Measurements from ENCODE around the gene UGT1A9. TPM values are rescaled to one million over a fixed set of nuclear protein-coding genes. Genes with fewer than 3 reads are reported as not detected.

Gene UGT1A9
- total RNA-seq, 1 experiment from 2014 or later, result not detected

- Histone ChIP-seq H3K27me3 (ENCODE audit: insufficient read depth, low read depth) (no peaks in the 10 kb centered on the region), H3F3A (ENCODE audit: insufficient read depth, low read depth) (no peaks in the 10 kb centered on the region), H3K79me2 (ENCODE audit: low read depth) (no peaks in the 10 kb centered on the region), H3K9me2 (ENCODE audit: insufficient read depth) (no peaks in the 10 kb centered on the region), H3K9me3 (ENCODE audit: insufficient read depth, low read depth) (no peaks in the 10 kb centered on the region), H3K4me3 (no peak overlapping the region), H2AFZ (no peak overlapping the region), H3K36me3 (ENCODE audit: low read depth) (no peaks in the 10 kb centered on the region), H4K20me1 (ENCODE audit: insufficient read depth) (no peaks in the 10 kb centered on the region), H3K27ac (no peak overlapping the region), H3K4me1 (replicated peaks; ENCODE audit: insufficient read depth) (peaks cover 7% of the 10 kb centered on the region), H3K4me2 (no peak overlapping the region)
- DNase-seq, result no peak
- BruUV-seq (replicated peaks), result no TSS peak
- ChIA-PET CTCF (interaction anchor here (0.6 kb wide), 1 partner anchor 405 kb away, joined by 4 read pairs; no protein-coding TSS in a partner anchor), POLR2A (ENCODE audit: unreplicated experiment) (interaction anchor here (0.6 kb wide), 1 partner anchor 415 kb away, joined by 3 read pairs; no protein-coding TSS in a partner anchor)
- intact Hi-C loops (cut with micrococcal nuclease; ENCODE audit: unreplicated experiment), result no loop called here
- TF ChIP-seq CTCF (conservative IDR thresholded peaks at IDR 0.05), result no peak
- TF ChIP-seq EZH2 (IDR thresholded peaks at IDR 0.05; ENCODE audit: low read depth), result no peak
Measured at GRCh38 chr2:233802132-233802815, 130.6 kb downstream of the UGT1A9 start.

- POLR2A ChIA-PET (ENCODE audit: unreplicated experiment), result interaction anchor here (0.5 kb wide), 1 partner anchor 54 kb away, joined by 5 read pairs; no protein-coding TSS in a partner anchor
- no peaks in the 10 kb centered on the region for H3K9me3 ChIP-seq (ENCODE audit: insufficient read depth, low read depth)
- DNase-seq, result no peak
- H3K4me3 ChIP-seq, result no peak overlapping the region
- CTCF ChIA-PET, result no interaction called here
- peaks cover 7% of the 10 kb centered on the region for H3K4me1 ChIP-seq (replicated peaks; ENCODE audit: insufficient read depth)
- H3K4me2 ChIP-seq, result no peak overlapping the region
- no peaks in the 10 kb centered on the region for H3K79me2 ChIP-seq (ENCODE audit: low read depth)
- H3K36me3 ChIP-seq (ENCODE audit: low read depth), result no peaks in the 10 kb centered on the region
- TF ChIP-seq EZH2 (IDR thresholded peaks at IDR 0.05; ENCODE audit: low read depth), result no peak
- no peak for TF ChIP-seq CTCF (conservative IDR thresholded peaks at IDR 0.05)
- no peaks in the 10 kb centered on the region for H4K20me1 ChIP-seq (ENCODE audit: insufficient read depth)
- no peaks in the 10 kb centered on the region for H3F3A ChIP-seq (ENCODE audit: insufficient read depth, low read depth)
- no peak overlapping the region for H2AFZ ChIP-seq
- no TSS peak for BruUV-seq (replicated peaks)
- H3K27ac ChIP-seq, result no peak overlapping the region
- intact Hi-C loops (cut with micrococcal nuclease; ENCODE audit: unreplicated experiment), result no loop called here
- H3K9me2 ChIP-seq (ENCODE audit: insufficient read depth), result no peaks in the 10 kb centered on the region
- no peaks in the 10 kb centered on the region; the same call in 1 of the 2 replicates for H3K27me3 ChIP-seq (ENCODE audit: insufficient read depth, low read depth)
Measured at GRCh38 chr2:233803292-233803911, 131.7 kb downstream of the UGT1A9 start.

- Histone ChIP-seq H3K9me2 (ENCODE audit: insufficient read depth) (no peaks in the 10 kb centered on the region), H3K4me2 (no peak overlapping the region), H3K79me2 (ENCODE audit: low read depth) (no peaks in the 10 kb centered on the region), H3K9me3 (ENCODE audit: insufficient read depth, low read depth) (no peaks in the 10 kb centered on the region), H3K27ac (no peak overlapping the region), H3K4me1 (replicated peaks; ENCODE audit: insufficient read depth) (peaks cover 7% of the 10 kb centered on the region), H3K4me3 (no peak overlapping the region), H3K27me3 (ENCODE audit: insufficient read depth, low read depth) (no peaks in the 10 kb centered on the region; the same call in 1 of the 2 replicates), H2AFZ (no peak overlapping the region), H4K20me1 (ENCODE audit: insufficient read depth) (no peaks in the 10 kb centered on the region), H3K36me3 (ENCODE audit: low read depth) (no peaks in the 10 kb centered on the region), H3F3A (ENCODE audit: insufficient read depth, low read depth) (no peaks in the 10 kb centered on the region)
- intact Hi-C loops (cut with micrococcal nuclease; ENCODE audit: unreplicated experiment), result no loop called here
- BruUV-seq (replicated peaks), result no TSS peak
- CTCF ChIA-PET, result no interaction called here
- POLR2A ChIA-PET (ENCODE audit: unreplicated experiment), result interaction anchor here (0.5 kb wide), 1 partner anchor 54 kb away, joined by 5 read pairs; no protein-coding TSS in a partner anchor
- TF ChIP-seq CTCF (conservative IDR thresholded peaks at IDR 0.05) (no peak), EZH2 (IDR thresholded peaks at IDR 0.05; ENCODE audit: low read depth) (no peak)
- no peak for DNase-seq
Measured at GRCh38 chr2:233803994-233804393, 132.3 kb downstream of the UGT1A9 start.

Data from PC-9 (cell line).